GM18858 (cell line): ENCODE data around the gene ELAVL4.

Source experiments
- ATAC-seq: cut with Tn5 transposase; IDR thresholded peaks from one replicate; pipeline ENCODE4 v1.9.1; 2021; ENCODE audit not compliant: unreplicated experiment

ELAVL4 gene

DNA sequence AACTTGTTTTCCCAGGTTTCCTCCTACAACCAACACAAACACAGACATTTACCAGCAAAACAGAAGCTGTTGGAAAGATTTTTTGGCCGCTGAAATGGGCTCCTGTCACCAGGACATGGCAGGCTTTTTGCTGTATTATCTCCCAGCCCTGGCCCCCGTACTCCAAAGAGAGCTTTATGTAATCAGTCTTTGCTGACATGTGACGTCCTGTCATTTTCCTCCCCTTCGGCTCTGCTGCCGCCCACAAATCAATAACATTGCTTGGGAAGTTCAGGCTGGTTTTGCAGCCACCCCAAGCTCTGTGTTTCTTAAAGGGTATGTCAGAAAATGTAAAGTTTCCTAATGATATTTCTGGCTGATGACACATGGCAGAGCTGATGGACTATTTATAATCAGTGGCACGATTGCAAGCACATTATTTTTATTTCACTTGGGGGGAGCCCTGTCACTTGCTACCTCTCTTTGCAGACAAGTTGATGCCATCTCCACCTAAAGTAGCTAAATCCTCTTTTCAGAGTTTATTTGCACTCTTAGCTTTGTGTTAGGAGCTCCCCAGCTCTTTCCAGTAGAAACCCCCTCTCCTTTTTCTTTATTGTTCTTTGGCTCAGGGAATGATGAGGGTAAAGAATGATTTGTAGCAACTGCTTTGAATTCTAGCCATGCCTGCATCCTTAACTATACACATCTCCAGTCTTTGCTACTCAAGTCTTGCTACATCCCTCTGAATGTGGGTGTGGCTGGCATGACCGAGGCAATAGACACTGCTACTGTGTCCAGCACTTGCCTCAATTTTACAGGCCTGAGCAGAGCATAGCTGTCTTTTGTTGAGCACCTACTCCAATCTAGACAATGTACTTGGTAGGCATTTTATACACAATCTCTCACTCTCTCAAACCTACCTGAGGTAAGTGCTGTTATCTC lies 67.3 kb downstream of the ELAVL4 start:
- no peak for ATAC-seq

DNA sequence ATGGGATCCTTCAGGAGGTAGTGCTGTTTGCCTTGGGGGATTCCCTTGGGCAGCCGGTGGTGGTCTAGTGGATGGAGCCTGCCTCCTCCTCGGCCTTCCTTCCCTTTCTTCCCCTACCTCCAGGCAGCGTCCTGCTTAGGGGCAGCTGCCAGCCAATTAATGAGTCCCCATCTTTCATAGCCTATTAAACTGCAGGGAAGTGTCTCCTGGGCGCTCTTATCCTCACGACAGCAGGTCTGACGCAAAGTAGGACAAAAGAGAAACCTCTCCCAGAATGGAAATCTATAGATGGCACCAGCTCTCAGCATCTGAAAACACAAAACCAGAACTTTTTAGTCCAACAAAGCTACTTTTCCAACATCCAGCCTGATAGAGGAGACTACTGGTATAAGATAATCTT lies 69.3 kb downstream of the ELAVL4 start:
- ATAC-seq, result no peak

DNA sequence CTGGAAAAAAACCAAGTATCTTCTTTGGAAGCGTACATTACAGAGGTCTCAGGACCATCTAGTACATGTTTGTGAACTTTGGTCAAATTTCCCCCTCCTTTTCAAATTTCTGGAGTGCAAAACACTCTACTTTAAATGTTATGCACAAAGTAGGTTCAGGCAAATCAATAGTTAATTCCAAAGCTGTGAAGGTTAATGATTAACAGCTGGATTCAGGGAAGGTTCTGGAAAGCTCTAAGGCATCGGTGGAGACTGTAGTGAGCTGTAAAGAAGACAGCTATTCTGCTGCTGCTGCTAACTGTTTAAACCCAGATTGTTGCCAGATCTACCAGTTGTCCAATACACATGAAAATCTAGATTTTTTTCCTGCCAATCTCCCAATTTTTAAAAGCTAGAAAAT lies 70.9 kb downstream of the ELAVL4 start:
- ATAC-seq, result no peak

DNA sequence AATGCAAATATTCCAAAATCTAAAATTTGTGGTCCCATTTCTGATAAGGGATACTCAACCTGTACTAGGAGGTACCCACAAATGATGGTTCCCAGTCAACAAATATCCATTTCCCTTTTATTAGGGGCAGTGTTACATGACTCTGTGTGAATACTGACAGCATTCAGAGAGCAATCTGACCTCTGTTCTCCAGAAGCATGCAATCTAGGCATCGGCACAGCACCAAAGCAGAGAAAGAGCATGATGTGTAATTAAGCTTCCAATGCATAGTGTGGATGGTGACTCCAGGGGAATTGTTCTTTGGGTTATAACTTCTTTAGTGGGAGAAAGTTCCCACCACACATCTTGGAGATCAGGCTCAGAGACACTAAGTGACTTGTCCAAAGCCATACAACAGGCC lies 71.6 kb downstream of the ELAVL4 start:
- no peak for ATAC-seq

DNA sequence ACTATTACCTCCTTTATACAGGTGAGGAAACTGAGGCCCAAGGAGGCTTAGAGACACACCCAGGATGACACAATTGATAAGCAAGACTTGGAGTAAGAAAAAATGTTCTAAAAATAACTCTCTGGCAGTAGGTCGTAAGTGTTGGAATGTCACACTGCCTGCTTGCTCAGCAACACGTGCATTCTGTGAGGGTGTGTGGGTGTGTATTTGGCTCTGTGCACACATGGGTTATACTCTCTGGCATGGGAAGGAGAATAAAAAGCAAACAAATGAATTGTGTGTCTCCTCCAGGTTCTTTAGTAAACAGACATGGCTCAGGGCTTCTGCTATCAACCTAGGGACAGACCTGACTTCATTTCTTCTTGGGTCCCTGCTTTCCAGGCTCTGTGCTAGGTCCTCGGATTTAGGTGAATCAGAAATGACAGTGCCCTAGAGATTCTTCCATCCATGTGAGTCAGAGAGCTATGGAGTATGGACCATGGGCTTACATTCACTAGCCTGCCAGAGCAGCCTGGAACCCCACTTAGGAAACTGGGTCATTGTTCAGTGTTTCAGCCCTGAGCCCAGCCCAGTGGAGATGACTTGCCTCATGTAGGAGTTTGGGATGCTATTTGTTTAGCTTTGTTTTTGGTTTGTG lies 72.4 kb downstream of the ELAVL4 start:
- ATAC-seq, result no peak

DNA sequence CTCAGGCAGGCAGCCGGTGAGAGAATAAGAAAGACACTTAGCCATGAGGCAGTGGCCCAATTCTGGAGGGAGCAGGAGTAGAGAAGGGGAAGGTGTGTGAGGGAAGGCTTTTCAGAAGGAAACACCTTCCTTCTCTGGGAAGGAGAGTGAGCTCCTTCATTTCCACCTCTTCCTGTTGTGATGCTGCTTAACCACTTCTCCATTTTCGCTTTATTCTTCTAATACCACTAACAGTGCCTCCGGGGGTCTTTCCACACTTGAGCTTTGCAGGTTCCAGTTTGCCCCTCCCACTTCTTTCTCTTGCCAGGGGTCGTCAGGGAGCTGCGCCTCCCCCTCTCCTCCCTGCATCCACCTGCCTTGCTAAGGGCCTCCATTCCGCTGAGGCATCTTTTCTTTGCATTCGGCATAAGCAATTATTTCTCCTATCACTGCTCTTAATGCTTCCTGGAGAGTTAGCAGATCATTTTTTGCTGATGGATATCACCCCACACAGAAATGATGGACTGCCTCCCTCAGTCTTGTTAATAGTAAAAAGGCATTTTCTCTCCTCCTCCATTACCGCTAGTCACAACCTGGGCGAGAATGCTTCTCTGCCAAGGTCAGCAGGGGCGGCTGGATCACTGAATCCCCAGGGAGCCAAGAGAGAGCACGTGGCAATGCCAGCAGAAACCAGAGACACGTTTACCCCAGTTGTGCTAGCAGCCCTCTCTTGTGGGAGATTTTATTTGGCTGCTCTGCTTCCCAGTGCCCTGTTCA lies 74.8 kb downstream of the ELAVL4 start:
- ATAC-seq, result no peak

DNA sequence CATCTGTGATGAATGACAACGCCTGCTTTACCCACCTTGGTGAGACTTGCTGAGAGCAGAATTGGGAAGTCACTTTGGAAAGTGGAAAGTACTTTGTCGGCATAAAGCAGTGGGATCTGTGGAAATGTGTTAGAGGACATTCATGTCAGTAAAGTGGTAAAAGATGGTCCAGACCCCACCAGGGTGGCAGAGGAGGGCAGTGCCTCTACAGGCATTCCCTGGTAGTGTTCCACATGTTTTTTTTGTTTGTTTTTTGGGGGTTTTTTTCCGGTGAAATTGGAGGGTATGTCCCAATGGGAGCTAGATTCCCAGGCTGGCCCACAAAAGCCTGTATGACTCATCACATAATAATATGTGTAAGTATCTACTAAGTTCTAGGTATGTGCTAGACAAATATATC lies 80.6 kb downstream of the ELAVL4 start:
- no peak for ATAC-seq

DNA sequence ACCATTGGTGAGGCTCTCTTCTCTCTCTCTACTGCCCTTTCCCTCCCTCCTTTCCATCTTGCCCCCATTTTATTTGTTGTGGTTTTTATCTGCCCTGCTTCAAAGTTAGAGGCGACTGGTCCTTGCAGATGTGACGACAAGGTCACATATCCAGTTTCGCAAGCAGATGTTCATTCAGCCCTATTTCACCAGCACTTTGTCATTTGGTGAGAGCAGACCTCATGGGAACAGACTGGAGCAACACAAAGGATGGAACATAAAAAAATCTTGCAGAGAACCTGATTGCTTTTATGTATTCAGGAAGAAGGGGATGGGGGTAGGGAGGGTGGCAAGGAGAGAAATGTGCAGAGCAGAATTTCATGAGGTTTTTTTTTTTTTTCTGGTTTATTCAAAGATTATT lies 84.3 kb downstream of the ELAVL4 start:
- ATAC-seq, result no peak

DNA sequence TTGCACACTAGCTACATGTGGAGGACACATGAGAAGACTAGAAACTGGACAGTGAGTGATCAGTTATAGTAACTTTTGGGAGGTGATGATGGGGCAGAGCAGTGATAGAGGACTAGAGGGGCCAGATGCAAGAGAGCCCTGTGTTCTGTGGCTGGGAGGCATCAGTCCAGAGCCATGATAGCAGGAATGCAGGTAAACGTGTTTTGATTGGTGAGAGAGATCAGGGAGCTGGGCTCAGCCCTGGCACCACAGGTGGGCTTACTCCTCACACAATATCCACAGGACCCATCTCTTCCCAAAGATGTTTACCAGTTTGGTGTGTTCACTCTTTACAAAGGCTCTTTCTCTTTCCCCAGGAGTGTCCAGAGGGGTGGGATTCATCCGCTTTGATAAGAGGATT lies 86.5 kb downstream of the ELAVL4 start:
- ATAC-seq, result no peak

DNA sequence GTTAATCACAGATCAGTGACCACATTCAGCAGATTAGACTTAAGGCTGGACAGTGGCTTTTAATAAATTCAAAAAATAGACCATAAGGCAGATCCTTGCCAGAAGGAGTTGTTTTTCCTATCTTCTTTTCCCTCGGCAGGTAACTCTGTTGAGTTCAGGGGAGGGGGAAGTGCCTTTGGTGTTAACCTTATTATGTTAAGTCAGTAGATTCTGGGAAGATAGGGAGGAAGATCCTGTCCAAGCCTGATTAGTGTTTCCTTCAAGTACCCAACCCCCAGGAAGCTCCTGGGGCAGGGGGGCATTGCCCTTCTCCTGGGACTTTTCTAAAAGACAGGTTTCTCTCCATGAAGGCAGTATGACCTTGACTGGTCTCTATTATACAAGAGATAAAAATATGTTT lies 87.4 kb downstream of the ELAVL4 start:
- no peak for ATAC-seq

DNA sequence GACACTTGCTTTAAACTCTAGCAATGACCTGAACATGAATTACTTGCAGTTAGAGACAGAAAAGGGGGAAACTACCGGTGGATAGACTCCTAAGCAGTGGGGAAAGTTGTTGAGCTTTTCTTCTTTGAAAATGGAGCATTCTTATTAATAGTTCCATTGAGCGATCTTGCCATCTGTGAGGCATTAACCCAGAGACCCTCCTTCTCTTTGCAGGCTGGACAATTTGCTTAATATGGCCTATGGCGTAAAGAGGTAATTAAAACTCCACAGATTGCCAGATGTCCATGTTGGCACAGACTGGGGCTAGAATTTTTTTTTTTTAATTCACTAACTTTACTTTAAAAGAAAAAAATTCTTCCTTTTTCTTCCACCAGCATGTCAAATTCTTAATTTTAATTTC lies 88.5 kb downstream of the ELAVL4 start:
- ATAC-seq, result no peak

DNA sequence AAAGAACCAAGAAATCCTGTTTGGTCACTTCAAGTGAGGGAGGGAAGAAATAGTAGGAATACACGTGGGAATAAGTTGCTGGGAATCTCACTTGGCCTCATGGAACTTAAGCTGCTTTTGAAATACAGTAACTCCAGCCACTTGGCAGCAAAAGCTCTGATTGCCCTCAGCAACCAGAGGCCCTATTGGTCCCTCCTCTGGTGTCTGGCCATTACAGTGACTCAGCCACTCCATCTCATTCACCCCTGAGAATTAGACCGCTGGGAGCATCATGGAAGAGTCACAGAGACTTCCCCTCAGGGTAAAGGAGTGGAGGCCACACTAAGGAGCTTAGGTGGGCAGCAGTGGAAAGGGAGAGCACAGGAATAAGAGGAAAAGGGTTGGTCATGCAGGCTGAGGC lies 99.6 kb downstream of the ELAVL4 start:
- ATAC-seq, result no peak

DNA sequence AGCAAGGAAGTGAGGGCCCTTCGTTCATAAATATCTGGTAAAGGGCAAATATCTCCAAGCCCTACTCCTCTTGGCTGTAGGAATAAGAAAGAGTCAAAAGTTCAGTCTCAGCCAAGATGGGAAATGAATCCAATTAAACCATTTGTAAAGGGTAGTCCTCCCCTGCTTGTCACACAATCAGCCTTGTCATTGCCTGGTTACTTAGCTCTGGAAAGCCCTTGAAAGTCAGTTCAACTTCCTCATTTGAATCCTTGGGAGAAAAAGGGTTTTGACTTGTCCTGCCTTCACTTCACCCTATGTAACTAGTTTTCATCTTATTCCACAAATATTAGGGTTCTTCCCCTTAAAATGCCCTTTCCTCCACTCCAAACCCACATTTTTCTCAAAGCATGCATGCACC lies 100.0 kb downstream of the ELAVL4 start:
- no peak for ATAC-seq

DNA sequence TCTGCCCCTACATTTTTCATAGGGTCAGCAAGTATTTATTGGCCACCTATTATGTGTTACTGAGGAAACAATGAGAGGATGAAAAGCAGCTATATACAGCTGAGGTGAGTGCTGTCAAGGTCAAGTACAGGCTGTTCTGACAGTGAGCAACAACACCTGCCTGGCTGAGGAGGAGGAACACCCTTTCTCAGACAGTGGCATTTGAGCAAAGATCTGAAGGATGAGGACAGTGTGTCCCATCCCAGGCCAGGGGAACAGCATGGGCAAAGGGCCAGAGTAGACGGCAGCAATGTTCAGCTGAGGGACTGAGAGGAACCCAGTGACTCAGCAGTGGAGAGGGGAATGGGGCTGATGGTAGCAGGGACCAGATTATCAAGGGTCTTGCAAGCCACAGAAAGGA lies 101.0 kb downstream of the ELAVL4 start:
- no peak for ATAC-seq

DNA sequence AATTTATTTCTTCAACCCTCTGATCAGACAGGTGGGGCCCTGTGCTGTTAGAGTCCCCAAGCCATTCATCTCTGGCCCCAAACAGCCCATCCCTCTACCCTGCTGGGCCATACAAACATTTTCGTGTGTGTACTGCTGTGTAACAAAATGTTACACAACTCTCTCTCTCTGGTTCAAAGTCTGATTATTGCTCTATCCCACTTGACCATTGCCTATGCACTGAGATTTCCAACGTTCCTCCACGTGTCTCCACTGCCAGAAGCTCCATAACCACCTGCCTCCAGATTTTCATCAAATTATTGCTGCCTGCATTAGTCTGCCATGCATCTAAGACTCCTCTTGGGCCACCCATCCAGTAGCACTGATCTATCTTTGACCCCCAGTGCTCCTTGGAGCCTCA lies 104.8 kb downstream of the ELAVL4 start:
- ATAC-seq, result no peak

DNA sequence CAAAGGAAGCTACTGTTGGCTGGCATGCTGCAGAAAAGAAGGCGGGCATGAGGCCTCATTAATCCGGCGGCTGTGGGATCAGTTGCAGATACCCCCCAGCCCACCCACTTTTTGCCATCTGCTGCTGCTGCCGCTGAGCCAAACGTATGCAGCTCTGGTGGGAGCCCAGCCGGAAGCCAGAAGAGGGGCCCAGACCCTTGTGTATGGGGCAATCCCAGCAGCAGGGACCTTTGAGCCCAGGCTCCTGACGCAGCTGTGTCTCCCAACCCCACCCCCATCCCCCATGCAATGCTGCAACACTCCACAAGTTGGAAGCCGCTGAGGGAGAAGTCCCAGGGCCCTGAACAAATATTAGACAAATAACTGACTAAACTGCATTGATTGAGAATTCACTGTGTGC lies 106.0 kb downstream of the ELAVL4 start:
- ATAC-seq, result no peak

DNA sequence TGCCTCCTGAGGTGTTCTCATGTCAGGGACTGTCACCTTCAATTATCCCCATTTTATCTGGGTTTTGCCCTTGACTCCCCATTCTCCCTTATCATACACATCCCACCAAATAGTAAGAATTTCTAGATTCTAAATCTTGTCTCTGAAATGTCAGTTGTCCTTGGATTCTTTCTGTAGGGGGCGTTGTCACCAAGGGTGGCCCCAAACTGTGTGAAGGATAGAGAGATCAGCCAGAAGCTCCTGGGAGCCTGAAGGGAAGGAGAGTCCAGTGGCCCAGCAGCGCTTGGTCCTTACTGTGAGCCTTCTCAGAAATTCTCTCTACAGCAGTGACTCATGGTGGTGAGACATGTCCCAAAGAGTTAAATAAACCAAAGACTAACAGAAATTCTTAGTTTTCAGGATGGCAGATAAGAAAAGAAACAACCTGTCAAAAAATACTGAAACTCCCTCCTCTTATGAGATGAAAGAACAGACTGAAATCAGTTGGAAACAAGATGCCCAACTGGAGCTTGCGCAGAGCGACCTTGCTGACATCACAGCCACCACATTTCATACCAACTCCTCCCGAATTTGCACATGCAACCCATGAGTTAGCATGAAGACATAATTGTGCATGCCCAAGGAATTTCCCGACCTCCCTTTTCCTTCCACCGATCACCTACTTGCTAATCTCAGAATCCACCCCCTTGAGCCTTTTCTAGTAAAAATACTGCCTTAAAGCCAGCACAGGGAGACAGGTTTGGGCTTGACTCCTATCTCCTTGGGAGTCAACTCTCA lies 109.8 kb downstream of the ELAVL4 start:
- ATAC-seq, result no peak

DNA sequence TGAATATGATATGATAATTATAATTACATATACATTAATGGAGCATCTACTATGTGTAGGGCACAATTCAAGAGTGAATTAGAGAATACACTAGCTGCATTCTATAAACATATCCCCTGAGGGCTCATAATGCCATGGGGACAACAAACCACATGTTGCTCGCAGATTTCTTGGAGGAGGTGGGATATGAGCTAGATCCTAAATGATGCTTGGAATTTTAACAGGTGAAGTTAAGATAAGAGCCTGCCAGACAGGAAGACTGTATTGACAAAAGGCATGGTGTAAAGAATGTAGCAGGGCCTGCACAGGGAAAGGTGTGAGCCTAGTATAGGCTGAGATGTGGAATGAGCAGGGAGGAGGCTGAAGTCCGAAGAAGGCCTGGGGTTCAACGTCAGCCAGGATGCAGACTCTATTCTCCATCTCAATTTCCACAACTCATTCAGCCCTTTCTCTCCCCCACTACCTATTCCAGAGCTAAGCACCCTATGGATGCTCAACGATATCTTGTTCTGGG lies 120.2 kb downstream of the ELAVL4 start:
- ATAC-seq, result no peak

DNA sequence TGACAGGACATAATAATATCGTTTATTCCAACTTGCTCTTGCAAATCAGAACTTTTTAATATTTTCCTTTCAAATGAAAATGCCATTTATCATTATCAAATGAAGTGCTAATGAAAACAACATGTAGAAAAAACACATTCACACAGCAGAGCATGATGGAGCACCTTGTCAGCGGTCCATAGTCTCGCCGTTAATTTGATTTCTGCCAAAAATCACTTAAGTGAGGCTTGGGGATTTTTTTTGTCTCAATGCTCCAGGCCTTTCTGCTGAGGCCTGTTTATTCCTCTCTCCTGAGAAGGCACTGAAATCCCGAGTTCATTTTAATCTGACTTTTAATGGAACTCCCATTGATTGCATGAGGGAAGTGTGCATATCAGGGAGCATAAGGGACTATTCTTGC lies 122.5 kb downstream of the ELAVL4 start:
- no peak for ATAC-seq

DNA sequence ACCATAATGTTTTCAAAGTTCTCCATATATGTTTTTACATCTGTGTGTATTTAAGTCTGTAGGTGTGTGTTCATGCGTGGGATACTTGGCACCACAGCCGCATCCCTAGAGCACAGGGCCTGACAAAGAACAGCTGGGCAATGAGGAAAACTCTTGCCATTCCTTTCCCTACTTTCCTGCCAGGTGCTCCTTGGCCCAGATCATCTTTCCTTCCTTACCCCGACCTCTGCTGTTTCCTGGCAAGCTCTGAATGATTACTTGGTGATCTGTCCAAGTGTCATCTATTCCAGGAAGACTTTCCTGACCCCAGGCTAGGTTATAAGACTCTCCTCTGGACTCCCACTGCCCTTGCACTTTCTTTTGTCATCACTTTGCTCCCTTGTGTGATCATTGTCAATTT lies 123.6 kb downstream of the ELAVL4 start:
- ATAC-seq, result no peak

DNA sequence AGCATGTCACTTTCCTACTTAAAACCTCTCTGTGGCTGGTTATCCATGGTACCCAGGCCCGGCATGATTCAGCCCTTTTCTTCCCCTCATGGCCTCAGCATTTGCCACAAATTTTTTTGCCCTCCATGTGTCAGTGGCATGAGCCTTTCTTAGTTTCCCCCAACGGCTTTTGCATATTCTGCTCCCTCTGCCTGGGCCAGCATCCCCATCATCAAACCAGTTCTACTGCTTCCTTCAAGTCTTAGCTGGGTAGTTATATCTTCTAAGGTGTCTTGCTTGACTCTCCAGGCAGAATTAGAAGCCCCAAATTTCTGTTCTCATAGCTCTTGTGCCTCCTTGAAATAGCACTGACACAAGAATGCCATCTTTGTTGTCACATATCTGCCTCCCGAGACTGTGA lies 127.9 kb downstream of the ELAVL4 start:
- ATAC-seq, result no peak
